HG02571 (cell line): ENCODE measurements around the gene PTPRD.
A peak's percentile ranks its signal among the peaks of the same experiment; 100 is the strongest.

Experiments used
- ATAC-seq: cut with Tn5 transposase; IDR thresholded peaks from one replicate; pipeline ENCODE4 v1.9.1; 2021; ENCODE audit warnings: mild to moderate bottlenecking, moderate library complexity; ENCODE audit not compliant: unreplicated experiment

The PTPRD gene

GRCh38 chr9:9778293-9778692 lies 834.5 kb downstream of the PTPRD start:
- ATAC-seq, result no peak

- ATAC-seq, result no peak
These were observed 838.3 kb downstream of the PTPRD start for GRCh38 chr9:9774471-9774870.

- ATAC-seq, result no peak
These were observed 841.5 kb downstream of the PTPRD start for GRCh38 chr9:9771314-9771713.

GRCh38 chr9:9764821-9765220 lies 848.0 kb downstream of the PTPRD start:
- no peak for ATAC-seq

- ATAC-seq, result no peak
These were observed 858.6 kb downstream of the PTPRD start for GRCh38 chr9:9754186-9754585.

GRCh38 chr9:9753266-9753665 lies 859.5 kb downstream of the PTPRD start:
- ATAC-seq, result no peak

- ATAC-seq, result no peak
These were observed 860.1 kb downstream of the PTPRD start for GRCh38 chr9:9752722-9753121.

GRCh38 chr9:9751996-9752395 lies 860.8 kb downstream of the PTPRD start:
- no peak for ATAC-seq

- ATAC-seq, result no peak
These were observed 862.1 kb downstream of the PTPRD start for GRCh38 chr9:9750719-9751118.

GRCh38 chr9:9749591-9749990 lies 863.2 kb downstream of the PTPRD start:
- no peak for ATAC-seq

- no peak for ATAC-seq
These were observed 865.0 kb downstream of the PTPRD start for GRCh38 chr9:9747787-9748186.

GRCh38 chr9:9746826-9747225 lies 866.0 kb downstream of the PTPRD start:
- ATAC-seq, result no peak

- no peak for ATAC-seq
These were observed 869.0 kb downstream of the PTPRD start for GRCh38 chr9:9743822-9744221.

GRCh38 chr9:9730174-9730573 lies 882.6 kb downstream of the PTPRD start:
- no peak for ATAC-seq

- ATAC-seq, result no peak
These were observed 883.7 kb downstream of the PTPRD start for GRCh38 chr9:9729082-9729481.

GRCh38 chr9:9719373-9720112 lies 893.3 kb downstream of the PTPRD start:
- ATAC-seq, result no peak

- no peak for ATAC-seq
These were observed 894.1 kb downstream of the PTPRD start for GRCh38 chr9:9718691-9719090.

GRCh38 chr9:9679433-9679832 lies 933.4 kb downstream of the PTPRD start:
- ATAC-seq, result no peak

GRCh38 chr9:9674461-9674860 lies 938.3 kb downstream of the PTPRD start:
- ATAC-seq, result no peak

- no peak for ATAC-seq
These were observed 942.3 kb downstream of the PTPRD start for GRCh38 chr9:9670454-9670853.

- ATAC-seq, result no peak
These were observed 967.8 kb downstream of the PTPRD start for GRCh38 chr9:9645006-9645405.

- ATAC-seq, result peak; percentile 81
These were observed 981.5 kb downstream of the PTPRD start for GRCh38 chr9:9631284-9631683.

- ATAC-seq, result no peak
These were observed 987.6 kb downstream of the PTPRD start for GRCh38 chr9:9625248-9625647.
